Measurements from ENCODE around the gene HP.

HP gene

GRCh38 chr16:72085002-72085401 is 30.7 kb downstream of the HP start:
- peaks cover 15% of the 10 kb centered on the region for H3K9me3 ChIP-seq (ENCODE audit: control insufficient read depth, low read length)
- H3K4me1 ChIP-seq (ENCODE audit: control insufficient read depth, insufficient read depth, low read length, poor library complexity, severe bottlenecking): no peaks in the 10 kb centered on the region
- H3K36me3 ChIP-seq (ENCODE audit: control insufficient read depth, insufficient read depth, low read length): peaks cover 55% of the 10 kb centered on the region
- WGBS, 2 experiments (ENCODE audit: insufficient coverage in 2 of 2): 96 to 100% methylated on average over 2 of the region's 2 CpGs
- no peak overlapping the region for H3K27ac ChIP-seq (ENCODE audit: low read depth, low read length, severe bottlenecking)
- H3K4me3 ChIP-seq (ENCODE audit: extremely low read depth, insufficient read depth, low read length, poor library complexity, severe bottlenecking): no peak overlapping the region

DNA sequence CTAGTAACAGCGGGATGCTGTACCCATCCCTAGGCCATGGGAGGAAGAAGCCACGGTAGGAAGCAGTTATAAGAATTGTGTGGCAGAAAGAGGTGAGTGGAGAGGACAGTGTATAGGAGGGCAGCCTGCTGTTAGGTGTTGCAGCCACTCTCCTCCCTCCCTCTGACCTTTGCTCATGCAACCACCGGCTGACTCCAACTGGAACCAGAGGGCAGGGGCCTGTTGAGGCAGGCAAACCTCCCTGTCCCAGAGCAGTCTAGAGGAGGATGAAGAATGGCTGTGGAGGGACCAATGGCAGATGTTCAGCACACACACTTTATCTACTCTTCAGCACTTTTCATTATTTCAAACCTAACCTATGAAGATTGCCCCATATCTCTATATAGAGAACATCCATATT is 36.9 kb downstream of the HP start:
- no peaks in the 10 kb centered on the region for H3K9me3 ChIP-seq (ENCODE audit: control insufficient read depth, low read length)
- no peak overlapping the region for H3K4me3 ChIP-seq (ENCODE audit: extremely low read depth, insufficient read depth, low read length, poor library complexity, severe bottlenecking)

GRCh38 chr16:72092832-72093447 is 38.6 kb downstream of the HP start:
- Histone ChIP-seq H3K4me1 (ENCODE audit: control insufficient read depth, insufficient read depth, low read length, poor library complexity, severe bottlenecking) (peaks cover 10% of the 10 kb centered on the region), H3K4me3 (ENCODE audit: extremely low read depth, insufficient read depth, low read length, poor library complexity, severe bottlenecking) (peak overlapping the region; percentile 95), H3K9me3 (ENCODE audit: control insufficient read depth, low read length) (no peaks in the 10 kb centered on the region), H3K36me3 (ENCODE audit: control insufficient read depth, insufficient read depth, low read length) (peaks cover 50% of the 10 kb centered on the region), H3K27ac (ENCODE audit: low read depth, low read length, severe bottlenecking) (peak overlapping the region; percentile 80)
- WGBS, 2 experiments (ENCODE audit: insufficient coverage in 2 of 2): 2 to 3% methylated on average over 15 to 17 of the region's 22 CpGs

More for the DNA sequence above, 36.9 kb downstream of the HP start:
- Histone ChIP-seq H3K4me1 (ENCODE audit: control insufficient read depth, insufficient read depth, low read length, poor library complexity, severe bottlenecking) (peaks cover 10% of the 10 kb centered on the region), H3K27ac (ENCODE audit: low read depth, low read length, severe bottlenecking) (no peak overlapping the region), H3K36me3 (ENCODE audit: control insufficient read depth, insufficient read depth, low read length) (peaks cover 46% of the 10 kb centered on the region)
- 84 to 100% methylated on average over 1 to 2 of the region's 3 CpGs for WGBS, 2 experiments (ENCODE audit: insufficient coverage in 2 of 2)

DNA sequence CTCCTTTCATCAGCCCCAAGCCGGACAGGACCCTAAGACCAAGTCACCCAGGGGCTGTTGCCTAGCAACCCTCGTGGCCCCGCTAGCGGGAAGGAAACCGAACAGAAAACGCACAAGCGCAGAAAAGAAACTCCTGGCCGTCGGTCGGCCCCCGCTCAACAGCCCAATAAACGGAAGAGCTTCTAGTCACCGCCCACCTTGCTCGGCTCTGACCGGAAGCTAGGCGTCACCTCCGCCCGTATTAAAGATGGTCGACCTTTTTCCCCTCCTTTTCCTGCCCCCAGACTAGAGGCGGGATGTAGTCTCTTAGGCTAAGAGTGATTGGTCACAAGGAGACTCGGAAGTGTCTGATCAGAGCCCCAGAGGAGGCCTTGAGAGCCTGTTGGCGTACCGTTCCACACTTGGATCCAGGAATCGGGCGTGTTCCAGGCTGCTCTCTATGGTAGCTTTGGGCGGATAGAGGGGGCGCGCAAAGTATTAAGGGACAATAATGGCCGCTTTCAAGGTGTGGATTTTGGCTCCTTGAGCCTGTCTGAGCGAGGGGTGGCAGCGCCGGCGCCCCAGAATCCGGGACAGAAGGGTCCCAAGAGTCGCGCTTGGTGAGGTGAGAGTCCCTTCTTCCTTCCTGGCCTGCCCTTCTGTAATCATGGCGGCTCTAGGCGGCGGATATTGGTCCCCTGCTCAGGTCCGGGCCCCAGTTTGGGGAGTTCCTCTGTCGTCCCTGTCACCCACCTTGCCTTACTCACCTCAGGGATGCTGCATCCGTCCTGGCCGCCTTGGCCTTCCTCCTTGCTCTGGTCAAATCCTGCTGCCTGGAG is 39.4 kb downstream of the HP start, which contains the start of the genes DHX38 and TXNL4B:
TSS of gene DHX38 (plus strand) at position 400 of the 818 bp plus-strand sequence. CDS start 2,311 bp downstream, outside the sequence.
TSS of gene TXNL4B (minus strand) at position 173 of the 818 bp plus-strand sequence. CDS start 2,871 bp downstream, outside the sequence.
- Histone ChIP-seq H3K4me1 (ENCODE audit: control insufficient read depth, insufficient read depth, low read length, poor library complexity, severe bottlenecking) (peaks cover 10% of the 10 kb centered on the region), H3K9me3 (ENCODE audit: control insufficient read depth, low read length) (no peaks in the 10 kb centered on the region), H3K4me3 (ENCODE audit: extremely low read depth, insufficient read depth, low read length, poor library complexity, severe bottlenecking) (peak within 1 kb of the TSS; percentile 95), H3K27ac (ENCODE audit: low read depth, low read length, severe bottlenecking) (peak within 1 kb of the TSS; percentile 80), H3K36me3 (ENCODE audit: control insufficient read depth, insufficient read depth, low read length) (peaks cover 52% of the 10 kb centered on the region)
- 0% methylated on average over 34 to 40 of the region's 43 CpGs for WGBS, 2 experiments (ENCODE audit: insufficient coverage in 2 of 2)

- 4 to 7% methylated on average over 8 to 10 of the region's 11 CpGs for WGBS, 2 experiments (ENCODE audit: insufficient coverage in 2 of 2)
- Histone ChIP-seq H3K4me3 (ENCODE audit: extremely low read depth, insufficient read depth, low read length, poor library complexity, severe bottlenecking) (peak overlapping the region; percentile 95), H3K27ac (ENCODE audit: low read depth, low read length, severe bottlenecking) (no peak overlapping the region), H3K9me3 (ENCODE audit: control insufficient read depth, low read length) (no peaks in the 10 kb centered on the region), H3K36me3 (ENCODE audit: control insufficient read depth, insufficient read depth, low read length) (peaks cover 52% of the 10 kb centered on the region), H3K4me1 (ENCODE audit: control insufficient read depth, insufficient read depth, low read length, poor library complexity, severe bottlenecking) (peaks cover 10% of the 10 kb centered on the region)
Observed at GRCh38 chr16:72094266-72094610, 39.9 kb downstream of the HP start.

DNA sequence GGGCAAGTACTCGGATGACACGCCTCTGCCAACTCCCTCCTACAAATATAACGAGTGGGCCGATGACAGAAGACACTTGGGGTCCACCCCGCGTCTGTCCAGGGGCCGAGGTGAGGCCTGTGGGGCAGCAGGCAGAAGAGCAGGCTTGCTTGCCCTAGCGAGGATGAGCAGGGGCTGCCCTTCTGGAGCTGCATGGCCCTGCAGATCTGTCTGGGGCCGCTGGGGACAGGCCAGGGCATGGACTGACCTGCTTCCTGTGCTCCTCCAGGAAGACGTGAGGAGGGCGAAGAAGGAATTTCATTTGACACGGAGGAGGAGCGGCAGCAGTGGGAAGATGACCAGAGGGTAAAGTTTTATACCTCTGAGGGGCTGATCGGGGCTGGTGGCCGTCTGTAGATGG is 44.6 kb downstream of the HP start:
- WGBS, 2 experiments (ENCODE audit: insufficient coverage in 2 of 2): 78 to 87% methylated on average over 9 to 15 of the region's 15 CpGs
- Histone ChIP-seq H3K4me1 (ENCODE audit: control insufficient read depth, insufficient read depth, low read length, poor library complexity, severe bottlenecking) (peaks cover 6% of the 10 kb centered on the region), H3K27ac (ENCODE audit: low read depth, low read length, severe bottlenecking) (no peak overlapping the region), H3K9me3 (ENCODE audit: control insufficient read depth, low read length) (no peaks in the 10 kb centered on the region), H3K4me3 (ENCODE audit: extremely low read depth, insufficient read depth, low read length, poor library complexity, severe bottlenecking) (no peak overlapping the region), H3K36me3 (ENCODE audit: control insufficient read depth, insufficient read depth, low read length) (peaks cover 83% of the 10 kb centered on the region)

DNA sequence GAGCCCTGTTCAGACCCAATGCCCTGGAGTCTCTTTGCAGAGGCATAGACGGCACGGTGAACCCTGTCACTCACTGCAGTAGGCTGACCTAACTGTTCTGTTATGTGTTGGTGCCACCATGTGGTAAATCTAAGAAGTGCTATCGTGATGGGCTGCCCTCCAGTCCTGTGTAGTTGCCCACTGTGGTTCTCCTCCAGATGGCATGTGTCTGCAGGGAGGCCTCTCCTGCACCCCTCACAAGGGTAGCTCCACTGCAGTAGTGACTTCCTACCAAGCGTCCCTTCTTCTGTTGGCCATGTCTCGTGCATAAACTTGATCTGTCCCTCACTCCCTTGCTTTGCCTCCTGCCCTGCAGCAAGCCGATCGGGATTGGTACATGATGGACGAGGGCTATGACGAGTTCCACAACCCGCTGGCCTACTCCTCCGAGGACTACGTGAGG is 45.1 kb downstream of the HP start:
- Histone ChIP-seq H3K4me3 (ENCODE audit: extremely low read depth, insufficient read depth, low read length, poor library complexity, severe bottlenecking) (no peak overlapping the region), H3K27ac (ENCODE audit: low read depth, low read length, severe bottlenecking) (no peak overlapping the region), H3K9me3 (ENCODE audit: control insufficient read depth, low read length) (no peaks in the 10 kb centered on the region), H3K4me1 (ENCODE audit: control insufficient read depth, insufficient read depth, low read length, poor library complexity, severe bottlenecking) (peaks cover 6% of the 10 kb centered on the region), H3K36me3 (ENCODE audit: control insufficient read depth, insufficient read depth, low read length) (peaks cover 87% of the 10 kb centered on the region)
- 69 to 82% methylated on average over 11 to 12 of the region's 12 CpGs for WGBS, 2 experiments (ENCODE audit: insufficient coverage in 2 of 2)

DNA sequence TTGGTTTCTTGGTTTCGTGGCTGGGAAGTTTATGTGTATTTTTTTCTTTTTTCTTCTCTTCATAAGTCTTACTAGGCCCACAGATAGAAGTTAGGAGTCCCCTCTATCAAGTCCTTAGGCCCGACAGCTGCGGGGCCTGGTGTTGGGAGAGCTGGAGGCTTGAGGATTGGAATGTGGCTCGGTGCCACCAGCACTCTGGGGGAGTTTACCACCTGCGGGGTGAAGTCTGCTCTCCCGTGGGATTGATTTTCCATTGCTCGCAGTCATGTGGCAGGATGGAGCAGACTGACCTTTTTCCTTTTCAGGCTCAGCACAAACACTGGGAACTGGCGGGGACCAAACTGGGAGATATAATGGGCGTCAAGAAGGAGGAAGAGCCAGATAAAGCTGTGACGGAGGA is 46.9 kb downstream of the HP start:
- Histone ChIP-seq H3K4me3 (ENCODE audit: extremely low read depth, insufficient read depth, low read length, poor library complexity, severe bottlenecking) (no peak overlapping the region), H3K27ac (ENCODE audit: low read depth, low read length, severe bottlenecking) (no peak overlapping the region), H3K9me3 (ENCODE audit: control insufficient read depth, low read length) (no peaks in the 10 kb centered on the region), H3K4me1 (ENCODE audit: control insufficient read depth, insufficient read depth, low read length, poor library complexity, severe bottlenecking) (no peaks in the 10 kb centered on the region), H3K36me3 (ENCODE audit: control insufficient read depth, insufficient read depth, low read length) (peaks cover 98% of the 10 kb centered on the region)
- WGBS, 2 experiments (ENCODE audit: insufficient coverage in 2 of 2): 94 to 96% methylated on average over 5 to 7 of the region's 10 CpGs

- Histone ChIP-seq H3K9me3 (ENCODE audit: control insufficient read depth, low read length) (no peaks in the 10 kb centered on the region), H3K27ac (ENCODE audit: low read depth, low read length, severe bottlenecking) (no peak overlapping the region), H3K4me1 (ENCODE audit: control insufficient read depth, insufficient read depth, low read length, poor library complexity, severe bottlenecking) (no peaks in the 10 kb centered on the region), H3K36me3 (ENCODE audit: control insufficient read depth, insufficient read depth, low read length) (peaks cover 100% of the 10 kb centered on the region), H3K4me3 (ENCODE audit: extremely low read depth, insufficient read depth, low read length, poor library complexity, severe bottlenecking) (no peak overlapping the region)
- 95 to 96% methylated on average over 9 of the region's 9 CpGs for WGBS, 2 experiments (ENCODE audit: insufficient coverage in 2 of 2)
Observed at GRCh38 chr16:72104905-72105304, 50.6 kb downstream of the HP start.

GRCh38 chr16:72105978-72106377 is 51.7 kb downstream of the HP start:
- peaks cover 100% of the 10 kb centered on the region for H3K36me3 ChIP-seq (ENCODE audit: control insufficient read depth, insufficient read depth, low read length)
- no peak overlapping the region for H3K27ac ChIP-seq (ENCODE audit: low read depth, low read length, severe bottlenecking)
- WGBS, 2 experiments (ENCODE audit: insufficient coverage in 2 of 2): 96 to 97% methylated on average over 6 to 12 of the region's 12 CpGs
- H3K9me3 ChIP-seq (ENCODE audit: control insufficient read depth, low read length): no peaks in the 10 kb centered on the region
- no peaks in the 10 kb centered on the region for H3K4me1 ChIP-seq (ENCODE audit: control insufficient read depth, insufficient read depth, low read length, poor library complexity, severe bottlenecking)
- H3K4me3 ChIP-seq (ENCODE audit: extremely low read depth, insufficient read depth, low read length, poor library complexity, severe bottlenecking): no peak overlapping the region

- H3K36me3 ChIP-seq (ENCODE audit: control insufficient read depth, insufficient read depth, low read length): peaks cover 100% of the 10 kb centered on the region
Observed at GRCh38 chr16:72107371-72107770, 53.1 kb downstream of the HP start.

More at GRCh38 chr16:72107371-72107770, 53.1 kb downstream of the HP start:
- no peaks in the 10 kb centered on the region for H3K9me3 ChIP-seq (ENCODE audit: control insufficient read depth, low read length)
- 95 to 97% methylated on average over 14 to 16 of the region's 17 CpGs for WGBS, 2 experiments (ENCODE audit: insufficient coverage in 2 of 2)
- H3K4me3 ChIP-seq (ENCODE audit: extremely low read depth, insufficient read depth, low read length, poor library complexity, severe bottlenecking): no peak overlapping the region
- H3K4me1 ChIP-seq (ENCODE audit: control insufficient read depth, insufficient read depth, low read length, poor library complexity, severe bottlenecking): no peaks in the 10 kb centered on the region
- no peak overlapping the region for H3K27ac ChIP-seq (ENCODE audit: low read depth, low read length, severe bottlenecking)

Measured in mesodermal cell (in vitro differentiated cells).